GM19351 (cell line): ENCODE measurements around the gene GPR139.

Experiments
- ATAC-seq: cut with Tn5 transposase; IDR thresholded peaks from one replicate; pipeline ENCODE4 v1.9.1; 2021; ENCODE audit warnings: mild to moderate bottlenecking, moderate library complexity; ENCODE audit not compliant: unreplicated experiment

GPR139 gene

DNA sequence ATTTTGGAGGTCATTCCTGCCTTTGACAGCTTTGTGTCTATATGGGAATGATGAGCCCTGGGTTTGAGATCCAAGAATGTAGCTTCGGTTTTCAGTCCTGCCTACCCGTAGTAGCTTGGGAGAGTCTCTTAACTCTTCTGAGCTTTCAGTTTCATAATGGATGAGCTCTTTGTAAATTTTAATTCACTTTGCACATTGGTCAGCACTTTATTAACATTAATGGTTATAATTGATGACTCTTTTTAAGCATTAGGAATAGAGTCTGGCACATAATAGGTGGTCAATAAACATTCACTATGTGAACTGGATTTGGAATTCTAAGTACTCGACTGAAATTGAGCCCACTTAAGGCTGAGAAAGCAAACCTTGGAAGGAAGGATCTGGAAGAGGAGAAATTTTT lies 17.3 kb downstream of the GPR139 start:
- ATAC-seq = no peak

DNA sequence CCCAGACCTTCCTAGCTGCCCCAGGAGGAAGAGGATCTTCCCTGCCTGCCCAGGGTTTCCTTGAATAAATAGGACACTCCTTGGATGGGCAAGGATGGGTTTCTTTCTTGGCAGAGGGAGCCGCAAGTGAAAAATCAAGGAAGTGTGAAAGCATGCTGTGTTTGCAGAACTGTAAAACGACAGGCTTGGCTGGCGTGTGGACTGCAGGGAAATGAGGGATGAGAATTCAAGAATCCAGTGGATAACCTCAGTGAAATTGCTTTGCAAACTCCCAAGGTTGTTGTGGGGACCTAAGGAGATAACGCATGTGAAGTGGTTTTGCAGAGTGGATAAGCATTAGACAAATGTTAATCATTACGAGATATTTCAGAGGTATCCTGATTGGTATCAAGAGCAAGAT lies 20.4 kb downstream of the GPR139 start:
- ATAC-seq = no peak

DNA sequence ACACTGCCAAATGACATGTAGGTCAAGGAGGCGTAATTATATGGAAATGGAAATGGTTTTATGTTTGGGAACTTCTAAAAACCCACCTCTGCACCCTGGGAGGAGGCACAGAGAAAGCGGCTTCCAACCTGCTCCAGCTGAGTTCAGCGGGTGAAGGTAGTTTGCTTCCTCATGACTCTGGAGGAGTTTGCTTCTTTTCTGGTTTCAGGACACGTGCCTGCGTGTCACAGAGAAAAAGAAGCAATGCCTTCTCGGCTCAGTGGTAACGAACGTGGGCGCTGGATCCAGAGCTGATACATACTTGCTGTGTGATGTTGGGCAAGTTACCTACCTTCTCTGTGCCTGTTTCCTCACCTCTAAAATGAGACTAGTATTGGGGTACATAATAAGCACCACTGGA lies 22.1 kb downstream of the GPR139 start:
- ATAC-seq = no peak

DNA sequence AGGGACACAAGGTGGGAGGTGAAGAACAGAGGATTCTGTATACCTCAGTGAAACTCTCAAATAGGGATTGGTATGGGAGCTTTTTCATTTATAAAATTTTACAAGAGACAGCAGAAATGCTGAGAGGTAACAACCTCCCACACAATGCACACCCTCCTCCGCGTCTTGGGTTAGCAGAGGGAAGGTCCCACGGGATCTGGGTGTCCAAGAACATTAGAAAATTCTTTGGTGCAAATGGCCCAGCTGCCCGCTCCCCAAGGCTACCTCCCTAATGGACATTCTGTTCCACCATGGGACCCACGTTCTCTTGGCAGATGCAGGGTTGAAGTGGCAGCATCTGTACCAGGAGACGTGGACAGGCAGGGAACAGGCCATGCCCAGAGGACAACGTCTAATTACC lies 22.5 kb downstream of the GPR139 start:
- ATAC-seq = no peak

DNA sequence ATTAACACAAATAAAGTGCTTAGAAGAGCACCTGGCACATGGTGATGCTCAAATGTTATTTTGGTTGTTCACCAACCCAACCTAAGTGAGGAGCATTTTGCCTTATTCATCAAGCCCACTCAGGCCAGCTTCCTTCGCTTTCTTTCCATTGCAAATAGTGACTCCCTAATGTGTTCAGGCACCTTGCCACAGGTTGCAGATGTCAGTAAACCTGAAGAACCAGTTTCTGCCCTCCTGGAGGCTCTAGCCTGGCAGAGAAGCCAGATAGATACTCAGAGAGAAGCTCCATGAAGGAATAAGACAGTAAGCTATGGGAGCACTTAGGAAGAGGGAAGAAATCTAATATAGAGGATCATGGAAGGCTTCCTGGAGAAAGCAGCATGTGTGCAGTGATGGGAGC lies 23.9 kb downstream of the GPR139 start:
- no peak for ATAC-seq

DNA sequence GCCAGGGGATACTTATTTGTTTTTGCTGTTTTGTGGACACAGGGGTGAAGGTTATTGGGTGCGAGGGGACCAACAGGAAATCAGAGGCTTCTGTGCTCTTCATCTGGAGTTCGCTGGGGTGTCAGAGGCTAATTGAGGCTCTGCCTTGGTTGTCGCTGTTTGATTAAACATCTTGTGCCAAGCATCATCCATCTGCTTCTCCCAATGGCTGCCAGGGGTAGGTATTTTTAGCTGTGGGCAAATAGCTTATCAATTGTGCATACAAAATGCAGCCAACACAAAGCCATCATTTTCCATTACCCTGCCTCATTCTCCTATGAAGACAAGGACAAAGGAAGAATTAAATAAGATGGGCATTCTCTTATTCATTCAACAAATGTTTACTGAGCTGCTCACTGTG lies 27.8 kb downstream of the GPR139 start:
- ATAC-seq = no peak

DNA sequence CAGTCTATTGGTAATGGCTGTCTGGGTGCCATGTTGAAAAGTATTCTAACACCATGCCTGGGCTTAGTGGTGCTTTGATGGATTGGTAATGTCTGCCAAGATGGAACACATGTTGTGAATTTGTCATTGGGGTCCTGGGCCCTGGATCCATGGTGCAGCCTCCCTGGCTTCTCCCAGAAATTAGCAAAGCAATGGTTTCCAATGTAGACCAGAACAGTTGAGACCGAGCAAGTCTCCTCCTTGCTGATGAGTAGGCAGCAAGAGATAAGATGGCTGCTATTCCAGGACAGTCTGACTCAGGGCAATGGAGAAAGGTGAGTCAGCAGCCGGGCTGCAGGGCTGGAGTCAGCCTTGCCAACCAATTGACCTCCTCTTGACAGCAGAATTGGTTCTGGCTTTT lies 30.8 kb downstream of the GPR139 start:
- ATAC-seq = no peak

DNA sequence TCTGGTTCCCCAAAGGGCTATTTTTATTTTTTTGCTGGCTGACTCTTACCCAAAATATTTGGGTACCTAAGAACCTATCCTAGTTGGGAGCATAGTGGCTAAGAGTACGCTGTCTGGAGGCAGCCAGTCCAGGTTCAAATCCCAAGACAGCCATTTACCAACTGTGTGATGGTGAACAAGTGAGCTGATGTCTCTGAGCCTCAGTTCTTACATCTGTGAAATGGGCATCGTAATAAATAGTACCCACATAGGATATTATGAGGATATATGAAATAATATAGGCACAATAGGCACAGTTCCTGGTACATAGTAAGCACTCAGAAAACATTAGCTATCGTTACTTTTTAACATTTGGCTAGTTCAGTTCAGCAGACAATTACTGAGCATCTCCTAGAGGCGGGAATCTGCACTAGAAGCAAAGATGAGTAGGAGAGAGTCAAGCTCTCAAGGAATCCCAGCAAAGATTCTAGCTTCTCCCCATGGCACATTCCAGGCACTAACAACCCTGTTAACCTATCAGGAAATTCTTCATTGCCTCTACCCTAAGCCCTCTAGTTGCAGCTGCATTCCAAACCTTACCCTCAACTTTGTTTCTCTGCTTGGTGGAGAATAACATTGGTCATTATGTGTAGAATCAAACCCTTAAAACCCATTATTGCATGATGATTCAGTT lies 31.6 kb downstream of the GPR139 start:
- ATAC-seq = no peak

DNA sequence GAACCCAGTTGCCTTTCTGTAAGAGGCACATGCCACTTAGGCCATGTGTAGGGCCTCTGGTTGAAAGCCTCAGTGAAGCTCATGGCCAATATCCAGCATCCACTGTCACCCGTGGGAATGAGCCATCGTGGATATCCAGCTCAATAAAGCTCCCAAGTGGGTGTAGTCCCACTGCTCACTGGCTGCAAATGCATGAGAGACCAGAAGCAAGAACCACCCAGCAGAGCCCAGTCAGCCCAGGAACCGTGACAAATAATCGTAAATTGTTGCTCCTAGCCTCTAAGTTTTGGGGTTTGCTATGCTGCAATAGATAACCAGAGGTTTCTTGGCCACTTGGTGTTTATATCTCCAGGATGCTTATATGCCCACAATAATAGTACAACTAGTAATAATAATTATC lies 33.7 kb downstream of the GPR139 start:
- ATAC-seq = no peak

DNA sequence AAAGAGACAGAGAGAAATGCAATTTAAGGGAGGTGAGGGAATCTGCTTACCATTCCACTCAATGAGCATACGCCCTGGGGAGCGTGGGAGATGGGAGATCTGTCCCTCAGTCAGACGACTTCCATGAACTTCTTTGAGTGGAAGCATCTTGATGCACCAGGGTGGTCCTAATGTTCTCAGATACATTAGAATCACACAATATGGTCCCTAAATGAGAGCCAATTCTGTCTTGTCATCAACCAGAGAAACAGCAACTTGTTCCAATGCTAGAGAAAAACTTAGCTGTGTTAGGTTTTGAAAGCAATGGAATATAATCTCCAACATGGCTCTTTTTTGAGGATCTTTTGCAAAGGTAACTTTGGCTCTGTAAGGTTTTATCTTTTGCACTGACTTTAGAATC lies 44.1 kb downstream of the GPR139 start:
- no peak for ATAC-seq

DNA sequence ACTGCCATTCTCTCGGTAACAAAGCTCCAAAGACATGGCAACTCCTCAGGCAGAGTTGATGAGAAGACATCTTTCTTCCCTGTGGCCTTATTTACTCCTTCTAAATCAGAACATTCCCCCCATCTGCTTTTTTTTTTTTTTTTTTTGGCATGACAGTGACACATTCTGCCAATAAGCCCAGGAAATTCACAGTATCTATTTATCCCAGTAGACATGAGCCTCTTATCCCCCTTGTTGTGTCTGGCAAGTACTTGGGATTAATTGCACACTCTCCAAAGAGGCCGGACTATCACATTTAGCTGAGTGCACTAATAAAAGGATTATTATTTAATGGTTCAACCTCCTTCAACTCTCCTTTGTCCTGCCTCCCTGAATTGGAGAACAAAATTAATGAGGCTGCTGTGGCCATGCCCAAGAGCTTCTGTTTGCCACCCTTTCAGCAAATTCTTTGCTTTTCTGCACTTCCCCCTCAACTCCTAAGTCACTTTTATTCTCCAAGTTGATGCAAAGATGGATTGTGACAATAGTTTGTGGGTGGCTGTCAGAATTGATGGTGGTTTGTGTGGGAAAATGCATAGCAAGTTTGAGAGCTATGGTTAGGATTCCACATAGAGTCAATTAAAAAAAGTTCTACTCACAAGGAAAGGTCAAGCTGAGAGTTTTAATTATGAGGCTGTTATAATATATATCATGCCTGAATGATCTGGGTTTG lies 47.2 kb downstream of the GPR139 start:
- no peak for ATAC-seq

DNA sequence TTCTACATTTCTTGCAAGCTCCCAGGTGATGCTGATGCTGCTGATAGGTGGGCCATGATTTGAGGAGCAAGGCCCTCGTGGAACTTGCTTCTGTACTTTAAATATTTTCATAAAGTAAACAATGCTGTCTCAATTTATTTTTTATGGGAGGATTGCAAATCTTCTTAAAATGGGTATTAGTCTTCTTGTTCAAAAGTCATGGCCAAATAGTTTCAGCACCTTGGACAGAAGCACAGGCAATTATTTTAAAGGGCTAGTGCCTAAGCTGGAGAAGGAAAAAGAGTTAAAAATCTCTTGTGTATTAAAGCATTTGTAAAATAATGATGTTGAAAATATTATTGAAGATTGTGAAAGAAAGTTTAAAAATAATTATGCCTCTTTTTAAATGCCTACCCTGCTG lies 50.5 kb downstream of the GPR139 start:
- no peak for ATAC-seq

DNA sequence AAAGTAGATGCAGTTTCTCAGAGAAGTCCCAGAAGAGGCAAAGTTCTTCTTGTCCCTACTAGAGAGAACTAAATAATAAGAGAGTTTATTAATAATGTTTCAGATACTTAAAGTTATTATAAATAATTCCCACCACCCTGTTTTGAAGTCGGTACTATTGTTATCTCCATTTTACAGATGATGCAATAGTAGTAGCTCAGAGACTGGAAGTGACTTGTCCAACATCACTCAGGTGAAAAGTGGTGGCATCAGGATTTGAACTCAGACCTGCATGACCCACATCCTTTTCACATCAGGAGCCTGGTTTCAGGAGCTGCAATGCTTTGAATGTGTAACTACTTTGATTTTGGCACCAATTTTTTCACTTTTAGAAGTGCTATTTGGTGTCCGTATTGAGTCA lies 52.7 kb downstream of the GPR139 start:
- no peak for ATAC-seq

DNA sequence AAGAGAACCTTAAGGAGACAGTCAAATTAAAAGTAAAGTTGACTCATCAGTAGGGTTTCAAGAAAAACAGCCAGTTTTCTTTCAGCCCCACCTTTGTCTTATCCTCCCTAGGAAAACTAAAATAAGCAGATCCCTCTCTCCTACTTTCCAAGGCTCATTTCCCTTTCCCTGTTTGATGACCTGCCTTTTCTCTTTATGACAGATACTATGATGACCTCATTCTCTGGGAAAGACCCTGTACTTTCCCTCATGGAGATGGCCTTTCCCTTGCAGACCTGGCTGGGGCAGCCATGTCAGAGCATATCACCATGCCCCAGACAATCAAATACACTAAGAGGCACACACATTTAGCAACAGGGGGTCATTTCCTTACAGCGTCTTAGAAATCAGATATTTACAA lies 53.6 kb downstream of the GPR139 start:
- ATAC-seq = no peak

DNA sequence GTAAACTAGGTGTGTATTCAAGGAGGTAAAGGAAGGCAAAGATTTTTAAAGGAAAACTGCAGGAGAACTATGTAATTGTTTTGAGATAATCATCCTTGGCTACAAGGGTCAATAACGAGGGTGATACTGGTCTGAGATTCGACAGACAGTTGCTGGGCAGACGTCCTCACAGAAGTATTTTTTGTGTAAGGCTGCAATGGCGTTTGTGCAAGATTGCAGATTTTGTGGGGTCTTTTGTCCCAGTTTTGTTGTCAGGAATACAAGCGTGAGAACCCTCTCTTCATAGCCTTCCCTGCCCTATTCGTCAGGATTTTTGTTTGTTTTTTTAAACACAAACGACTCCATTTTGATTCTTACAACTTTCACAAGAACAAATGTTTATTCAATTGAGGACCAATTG lies 57.5 kb downstream of the GPR139 start:
- no peak for ATAC-seq

DNA sequence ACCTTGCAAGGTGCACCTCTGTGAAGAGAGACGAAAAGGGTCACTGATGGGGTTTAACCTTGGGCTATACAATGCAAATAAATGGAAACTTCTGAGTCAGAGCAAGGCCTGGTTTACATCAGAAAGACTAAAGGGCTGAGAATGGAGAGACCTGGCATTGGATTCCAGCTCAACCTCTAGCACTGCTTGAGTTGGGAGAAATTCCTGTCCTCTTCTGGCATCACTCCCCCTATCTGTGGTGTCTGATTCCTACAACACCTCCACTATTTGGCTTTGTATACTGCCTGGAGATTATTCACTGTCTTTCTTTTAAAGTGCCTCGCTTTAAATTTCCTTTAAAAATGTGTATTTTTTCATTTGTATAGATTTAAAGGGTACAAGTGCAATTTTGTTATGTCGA lies 68.8 kb downstream of the GPR139 start:
- ATAC-seq = no peak

DNA sequence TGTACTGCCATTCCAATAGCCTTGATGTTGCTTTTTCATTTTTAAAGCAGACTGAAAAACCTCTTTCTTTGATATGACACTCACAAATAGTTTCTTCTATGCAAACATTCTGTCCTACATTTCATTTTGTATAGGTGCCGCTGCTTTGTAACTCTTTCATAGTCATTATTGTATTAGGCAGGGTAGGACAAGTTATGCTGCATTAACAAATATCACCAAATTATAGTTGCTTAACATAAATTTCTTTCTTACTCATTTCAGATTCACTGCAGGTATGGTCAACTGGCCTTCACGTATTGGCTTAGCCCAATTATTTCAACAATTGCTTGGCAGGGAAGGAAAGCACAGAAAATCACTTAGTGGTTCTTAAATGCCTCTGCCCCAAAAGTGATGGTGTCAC lies 70.8 kb downstream of the GPR139 start:
- no peak for ATAC-seq

DNA sequence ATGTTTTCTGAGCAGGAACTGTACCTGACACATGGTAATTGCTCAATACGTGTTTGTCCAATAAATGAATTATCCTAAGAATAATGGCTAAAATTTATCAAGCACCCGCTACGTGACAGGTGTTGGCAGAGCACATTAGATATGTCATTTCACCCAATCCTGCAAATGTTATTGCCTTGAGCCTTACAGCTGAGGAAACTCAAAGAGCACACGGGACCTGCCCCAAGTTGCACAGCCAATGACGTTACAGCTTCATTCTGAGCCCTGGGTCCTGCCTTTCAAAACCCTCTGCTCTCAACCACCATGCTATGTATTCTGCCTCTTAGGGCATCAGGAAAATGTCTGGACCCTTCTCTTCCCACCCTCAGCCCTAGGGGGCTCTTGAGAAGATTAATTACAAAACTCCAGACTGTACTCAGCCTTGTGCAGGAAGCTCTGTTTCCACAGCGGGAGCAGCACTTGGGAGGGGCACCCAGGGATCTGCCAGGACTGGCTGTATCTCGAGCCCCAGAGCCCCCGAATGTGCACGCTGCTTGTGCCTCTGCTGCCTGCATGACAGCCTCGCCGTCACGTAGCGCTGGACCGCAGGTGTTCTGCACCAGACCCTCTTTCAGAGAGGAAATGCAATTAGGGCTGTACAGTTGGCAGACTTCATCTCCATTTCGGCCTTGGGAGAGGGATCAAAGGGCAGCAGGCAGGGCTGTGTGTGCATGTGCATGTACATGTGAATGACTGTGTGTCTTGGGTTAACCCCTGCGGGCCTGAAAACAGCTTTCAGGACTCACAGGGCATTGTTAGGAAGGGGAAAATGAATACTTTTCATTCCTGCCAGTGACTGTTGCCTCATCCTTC lies 71.6 kb downstream of the GPR139 start:
- no peak for ATAC-seq

DNA sequence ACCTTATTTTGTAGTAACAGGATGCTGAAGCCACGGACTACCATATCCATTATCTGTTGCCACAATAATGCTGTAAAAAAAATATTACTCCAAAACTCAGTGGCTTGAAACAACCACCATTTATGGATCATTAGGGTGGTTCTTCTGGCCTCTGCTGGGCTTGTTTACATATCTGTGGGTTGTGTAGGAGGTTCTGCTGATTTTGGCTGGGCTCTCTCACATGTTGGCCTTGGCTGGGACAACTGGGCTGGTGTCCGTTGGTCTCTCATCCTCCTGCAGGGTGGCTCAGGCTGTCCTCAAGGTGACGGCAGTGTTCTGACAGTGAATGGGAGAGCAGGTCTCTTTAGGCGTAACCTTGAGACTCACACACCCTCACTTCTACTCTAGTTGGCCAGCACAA lies 76.0 kb downstream of the GPR139 start:
- ATAC-seq = no peak

DNA sequence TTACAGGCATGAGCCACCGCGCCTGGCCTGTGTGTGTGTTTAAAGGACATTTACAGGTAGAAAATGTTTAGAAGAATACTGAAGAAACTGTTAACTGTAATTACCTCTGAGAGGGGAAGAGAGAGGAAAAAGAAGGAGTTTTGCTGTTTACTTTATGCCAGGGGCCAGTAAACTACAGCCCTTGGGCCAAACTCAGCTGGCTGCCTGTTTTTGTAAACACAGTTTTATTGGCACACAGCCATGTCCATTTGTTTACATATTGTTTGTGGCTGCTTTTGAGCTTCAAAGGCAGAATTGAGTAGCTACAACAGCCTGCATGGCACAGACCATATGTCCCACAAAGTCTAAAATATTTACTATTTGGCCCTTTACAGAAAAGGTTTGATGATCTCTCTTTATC lies 76.4 kb downstream of the GPR139 start:
- no peak for ATAC-seq

DNA sequence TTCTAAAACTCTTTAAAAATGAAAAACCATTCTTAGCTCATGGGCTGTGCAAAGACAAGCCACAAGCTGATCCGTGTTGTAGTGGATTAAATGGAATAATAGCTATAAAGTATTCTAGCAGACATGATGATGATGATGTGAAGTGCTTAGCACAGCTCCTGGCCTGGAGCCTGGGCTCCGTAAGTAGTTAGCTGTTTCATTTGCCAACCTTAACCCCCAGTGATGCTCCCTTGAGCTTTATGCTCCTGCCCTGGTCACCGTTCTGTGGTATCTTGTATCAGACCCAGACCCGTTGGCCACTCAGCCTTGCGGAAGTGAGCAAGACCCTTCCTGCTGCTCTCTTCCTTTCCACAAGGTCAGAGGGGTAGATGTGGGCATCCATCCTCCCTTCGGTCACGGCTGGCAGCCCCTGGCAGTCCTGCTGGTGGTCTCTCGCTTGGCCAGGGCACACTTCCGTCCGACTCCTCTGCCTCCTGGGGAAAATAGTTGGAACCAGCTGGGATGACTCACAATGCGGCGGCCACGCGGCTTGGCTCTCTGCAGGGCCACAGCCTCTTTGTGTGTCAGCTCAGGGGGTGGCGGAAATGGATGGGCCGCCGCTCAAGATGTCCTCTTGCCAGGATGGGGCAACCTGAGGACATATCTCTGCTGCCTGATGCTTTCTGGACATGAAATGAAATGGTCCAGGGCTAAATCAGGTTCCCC lies 79.1 kb downstream of the GPR139 start:
- ATAC-seq = no peak
